Measurements from ENCODE around the gene USP24. TPM values are rescaled to one million over a fixed set of nuclear protein-coding genes. Genes with fewer than 3 reads are reported as not detected.
A peak's percentile ranks its signal among the peaks of the same experiment; 100 is the strongest.

Gene USP24
- polyA plus RNA-seq, 1 of the 3 experiments (the other 2 are of a cell fraction) = 8.1 TPM

DNA sequence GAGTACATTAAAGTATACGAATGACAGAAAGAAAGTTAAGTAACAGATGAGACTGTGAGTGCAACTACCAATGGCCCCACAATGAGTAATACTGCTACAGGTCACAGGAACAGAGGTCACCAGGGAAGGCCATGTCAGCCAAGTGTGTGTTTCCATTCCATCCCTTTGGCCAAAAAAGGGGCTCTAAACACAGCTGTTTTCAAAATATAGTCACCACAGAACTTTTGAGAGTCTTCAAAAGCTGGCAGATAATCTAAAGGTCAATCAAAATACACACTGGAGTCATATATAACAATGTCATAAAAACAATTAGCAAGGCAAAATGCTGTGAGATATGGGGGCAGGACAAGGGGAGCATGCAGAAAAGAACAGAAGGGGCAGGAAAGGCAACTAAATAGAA is 10.2 kb downstream of the USP24 start:
- H3K36me3 ChIP-seq (replicated peaks in 1 of 2; ENCODE audit: control insufficient read depth in 1 of 2, insufficient read depth in 2 of 2, low read length in 1 of 2) = peaks cover 0 to 3% of the 10 kb centered on the region in 2 experiments
- no peaks in the 10 kb centered on the region for H3K9me3 ChIP-seq
- H2AFZ ChIP-seq (ENCODE audit: low read depth) = no peak overlapping the region
- H3K4me1 ChIP-seq (ENCODE audit: control insufficient read depth in 1 of 2, insufficient read depth in 2 of 2, low read depth in 1 of 2, low read length in 1 of 2) = peaks cover 3 to 21% of the 10 kb centered on the region in 2 experiments; a peak in 3 of 4 replicates
- H3K4me3 ChIP-seq (ENCODE audit: low read depth in 2 of 2, low read length in 1 of 2) = no peak overlapping the region
- POLR2A ChIA-PET = no interaction called here
- TF ChIP-seq MXI1 (IDR thresholded peaks at IDR 0.05; ENCODE audit: low read depth, low read length) = no peak
- no peak for TF ChIP-seq RFX5 (IDR thresholded peaks at IDR 0.05; ENCODE audit: low read length)
- TF ChIP-seq CTCF (IDR thresholded peaks at IDR 0.05) = no peak
- TF ChIP-seq FOXM1 (IDR thresholded peaks at IDR 0.05; ENCODE audit: low read depth) = no peak
- no peak for TF ChIP-seq EZH2phosphoT487 (IDR thresholded peaks at IDR 0.05; ENCODE audit: borderline replicate concordance, low read depth)
- no peak for TF ChIP-seq RAD21 (IDR thresholded peaks at IDR 0.05; ENCODE audit: low read length)
- TF ChIP-seq POLR2AphosphoS5 (IDR thresholded peaks at IDR 0.05; ENCODE audit: low read depth, low read length) = no peak
- no peak for TF ChIP-seq YY1 (IDR thresholded peaks at IDR 0.05; ENCODE audit: low read depth)
- no peak for TF ChIP-seq CHD2 (IDR thresholded peaks at IDR 0.05; ENCODE audit: low read length, partially characterized antibody)
- no peak for TF ChIP-seq SIN3A (IDR thresholded peaks at IDR 0.05; ENCODE audit: borderline replicate concordance, low read depth, low read length)
- TF ChIP-seq USF1 (IDR thresholded peaks at IDR 0.05; ENCODE audit: borderline replicate concordance, low read depth) = no peak
- TF ChIP-seq IRF3 (IDR thresholded peaks at IDR 0.05; ENCODE audit: low read depth, low read length) = no peak
- TF ChIP-seq, protein P1, sequence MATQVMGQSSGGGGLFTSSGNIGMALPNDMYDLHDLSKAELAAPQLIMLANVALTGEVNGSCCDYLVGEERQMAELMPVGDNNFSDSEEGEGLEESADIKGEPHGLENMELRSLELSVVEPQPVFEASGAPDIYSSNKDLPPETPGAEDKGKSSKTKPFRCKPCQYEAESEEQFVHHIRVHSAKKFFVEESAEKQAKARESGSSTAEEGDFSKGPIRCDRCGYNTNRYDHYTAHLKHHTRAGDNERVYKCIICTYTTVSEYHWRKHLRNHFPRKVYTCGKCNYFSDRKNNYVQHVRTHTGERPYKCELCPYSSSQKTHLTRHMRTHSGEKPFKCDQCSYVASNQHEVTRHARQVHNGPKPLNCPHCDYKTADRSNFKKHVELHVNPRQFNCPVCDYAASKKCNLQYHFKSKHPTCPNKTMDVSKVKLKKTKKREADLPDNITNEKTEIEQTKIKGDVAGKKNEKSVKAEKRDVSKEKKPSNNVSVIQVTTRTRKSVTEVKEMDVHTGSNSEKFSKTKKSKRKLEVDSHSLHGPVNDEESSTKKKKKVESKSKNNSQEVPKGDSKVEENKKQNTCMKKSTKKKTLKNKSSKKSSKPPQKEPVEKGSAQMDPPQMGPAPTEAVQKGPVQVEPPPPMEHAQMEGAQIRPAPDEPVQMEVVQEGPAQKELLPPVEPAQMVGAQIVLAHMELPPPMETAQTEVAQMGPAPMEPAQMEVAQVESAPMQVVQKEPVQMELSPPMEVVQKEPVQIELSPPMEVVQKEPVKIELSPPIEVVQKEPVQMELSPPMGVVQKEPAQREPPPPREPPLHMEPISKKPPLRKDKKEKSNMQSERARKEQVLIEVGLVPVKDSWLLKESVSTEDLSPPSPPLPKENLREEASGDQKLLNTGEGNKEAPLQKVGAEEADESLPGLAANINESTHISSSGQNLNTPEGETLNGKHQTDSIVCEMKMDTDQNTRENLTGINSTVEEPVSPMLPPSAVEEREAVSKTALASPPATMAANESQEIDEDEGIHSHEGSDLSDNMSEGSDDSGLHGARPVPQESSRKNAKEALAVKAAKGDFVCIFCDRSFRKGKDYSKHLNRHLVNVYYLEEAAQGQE (IDR thresholded peaks at IDR 0.05; ENCODE audit: low read depth, low read length) = no peak
- peaks cover 97% of the 10 kb centered on the region for H3K79me2 ChIP-seq (ENCODE audit: insufficient read depth)
- no peak overlapping the region for H3K9ac ChIP-seq
- no peak for DNase-seq
- no peaks in the 10 kb centered on the region for H3K9me2 ChIP-seq
- H3K27me3 ChIP-seq (ENCODE audit: insufficient read depth) = no peaks in the 10 kb centered on the region
- H3K4me2 ChIP-seq = 0 out of 2 replicates have a peak overlapping the region, but pooled peaks have one; percentile 20
- CTCF ChIA-PET = interaction anchor here (1.0 to 1.2 kb wide), 2 partner anchors 72 to 1379 kb away, joined by 3 read pairs; no protein-coding TSS in a partner anchor
- 85% methylated on average over 1 of the region's 1 CpG for WGBS (ENCODE audit: low lambda C conversion rate)
- H4K20me1 ChIP-seq (ENCODE audit: insufficient read depth) = peaks cover 46% of the 10 kb centered on the region
- peaks cover 9% of the 10 kb centered on the region for H3F3A ChIP-seq (replicated peaks; ENCODE audit: insufficient read depth)
- no peak overlapping the region for H3K27ac ChIP-seq (ENCODE audit: low read depth in 2 of 2, low read length in 1 of 2)
